HepG2 (cell line): ENCODE results near the gene INO80. TPM values are rescaled to one million over a fixed set of nuclear protein-coding genes. Genes with fewer than 3 reads are reported as not detected.

Experiments
- ADNP ChIP-seq: sonication (generic); formaldehyde crosslinking; IDR thresholded peaks from 2 replicates; pipeline ENCODE4 v1.4.0; 2020; ENCODE audit warnings: missing genetic modification reagents
- BCL6 ChIP-seq: IDR thresholded peaks from 2 replicates; pipeline ENCODE4 v1.6.1; 2016; ENCODE audit warnings: missing genetic modification reagents, missing compliant biosample characterization
- MTF2 ChIP-seq: sonication (generic); formaldehyde crosslinking; IDR thresholded peaks from 2 replicates; pipeline ENCODE4 v1.5.0; 2020; ENCODE audit warnings: missing genetic modification reagents, borderline replicate concordance
- MYC ChIP-seq: sonication (generic); formaldehyde crosslinking; IDR thresholded peaks from 2 replicates; pipeline ENCODE4 v1.9.0; 2021; ENCODE audit warnings: missing genetic modification reagents, borderline replicate concordance
- RFXAP ChIP-seq: sonication (generic); formaldehyde crosslinking; IDR thresholded peaks from 2 replicates; pipeline ENCODE4 v1.4.0; 2020; ENCODE audit warnings: missing genetic modification reagents, borderline replicate concordance
- SALL1 ChIP-seq: sonication (generic); formaldehyde crosslinking; IDR thresholded peaks from 2 replicates; pipeline ENCODE4 v1.8.0; 2022; ENCODE audit warnings: mild to moderate bottlenecking, missing genetic modification reagents
- TCF12 ChIP-seq, 2 experiments: fragments of 450-650 bp in 1 of 2; sonication (generic) in 1 of 2; formaldehyde crosslinking in 1 of 2; IDR thresholded peaks; 2 replicates each; pipeline versions ENCODE4 v1.6.1 to v1.8.0; 2017 to 2022; ENCODE audit warnings: antibody characterized with exemption in 1 of 2, mild to moderate bottlenecking in 1 of 2, missing genetic modification reagents in 1 of 2, moderate library complexity in 1 of 2
- ZMYM3 ChIP-seq: sonication (generic); formaldehyde crosslinking; IDR thresholded peaks from 2 replicates; pipeline ENCODE4 v1.5.1; 2020; ENCODE audit warnings: mild to moderate bottlenecking, missing genetic modification reagents
- ZMYM4 ChIP-seq: sonication (generic); formaldehyde crosslinking; IDR thresholded peaks from 2 replicates; pipeline ENCODE4 v1.8.1; 2023; ENCODE audit warnings: mild to moderate bottlenecking, missing genetic modification reagents
- ZNF816 ChIP-seq: sonication (generic); formaldehyde crosslinking; IDR thresholded peaks from 2 replicates; pipeline ENCODE4 v1.8.0; 2022; ENCODE audit warnings: missing genetic modification reagents, mild to moderate bottlenecking, borderline replicate concordance
- ZNF850 ChIP-seq: sonication (generic); formaldehyde crosslinking; conservative IDR thresholded peaks from 2 replicates; pipeline ENCODE4 v1.9.0; 2021; ENCODE audit warnings: mild to moderate bottlenecking, missing genetic modification reagents
- ZSCAN30 ChIP-seq: sonication (generic); formaldehyde crosslinking; IDR thresholded peaks from 2 replicates; pipeline ENCODE4 v1.5.0; 2020; ENCODE audit warnings: mild to moderate bottlenecking, missing genetic modification reagents
- polyA plus RNA-seq, 8 experiments: library from polyadenylated mRNA; depleted of rRNA in 3 of 8; stranded (reverse) in 7 of 8; unstranded in 1 of 8; fragments of >200 nt; fragmentation: Illumina TruSeq in 4 of 8; extraction: Trizol in 4 of 8; gene quantifications; 2 replicates each; pipeline versions ENCODE4 v1.2.1 to v1.2.3, GENCODE V29; 2011 to 2016; ENCODE audit warnings: low read depth in 4 of 8, missing spikeins in 1 of 8, mixed read lengths in 1 of 8; ENCODE audit not compliant: insufficient read depth in 1 of 8
- total RNA-seq, 5 experiments: library from RNA; depleted of rRNA; stranded (reverse); fragments of >200 nt; fragmentation: Illumina TruSeq; extraction: Trizol; gene quantifications; 2 replicates each; pipeline ENCODE4 v1.2.3, GENCODE V29; 2016; ENCODE audit warnings: low read depth in 1 of 5
- TF ChIP-seq, protein P1 (sequence below): sonication (generic); formaldehyde crosslinking; IDR thresholded peaks from 2 replicates; pipeline ENCODE4 v1.4.0; 2020; ENCODE audit warnings: mild to moderate bottlenecking, missing genetic modification reagents
- TF ChIP-seq, protein P2 (sequence below): IDR thresholded peaks from 2 replicates; pipeline ENCODE4 v1.6.1; 2016; ENCODE audit warnings: low read depth, control low read depth
- TF ChIP-seq, protein P3 (sequence below): sonication (generic); formaldehyde crosslinking; IDR thresholded peaks from 2 replicates; pipeline ENCODE4 v1.4.0; 2020; ENCODE audit warnings: missing genetic modification reagents
- TF ChIP-seq, protein P4 (sequence below): sonication (generic); formaldehyde crosslinking; IDR thresholded peaks from 2 replicates; pipeline ENCODE4 v1.4.0; 2020; ENCODE audit warnings: missing genetic modification reagents
- TF ChIP-seq, protein P5 (sequence below): sonication (generic); formaldehyde crosslinking; IDR thresholded peaks from 2 replicates; pipeline ENCODE4 v1.4.0; 2020; ENCODE audit warnings: mild to moderate bottlenecking, low read depth, missing genetic modification reagents

The INO80 gene
- total and polyA plus RNA-seq, 2 of the 13 experiments (the other 11 are each of a cell fraction or from before 2014, with no cell fraction given) = 3.6 to 14.8 TPM

DNA sequence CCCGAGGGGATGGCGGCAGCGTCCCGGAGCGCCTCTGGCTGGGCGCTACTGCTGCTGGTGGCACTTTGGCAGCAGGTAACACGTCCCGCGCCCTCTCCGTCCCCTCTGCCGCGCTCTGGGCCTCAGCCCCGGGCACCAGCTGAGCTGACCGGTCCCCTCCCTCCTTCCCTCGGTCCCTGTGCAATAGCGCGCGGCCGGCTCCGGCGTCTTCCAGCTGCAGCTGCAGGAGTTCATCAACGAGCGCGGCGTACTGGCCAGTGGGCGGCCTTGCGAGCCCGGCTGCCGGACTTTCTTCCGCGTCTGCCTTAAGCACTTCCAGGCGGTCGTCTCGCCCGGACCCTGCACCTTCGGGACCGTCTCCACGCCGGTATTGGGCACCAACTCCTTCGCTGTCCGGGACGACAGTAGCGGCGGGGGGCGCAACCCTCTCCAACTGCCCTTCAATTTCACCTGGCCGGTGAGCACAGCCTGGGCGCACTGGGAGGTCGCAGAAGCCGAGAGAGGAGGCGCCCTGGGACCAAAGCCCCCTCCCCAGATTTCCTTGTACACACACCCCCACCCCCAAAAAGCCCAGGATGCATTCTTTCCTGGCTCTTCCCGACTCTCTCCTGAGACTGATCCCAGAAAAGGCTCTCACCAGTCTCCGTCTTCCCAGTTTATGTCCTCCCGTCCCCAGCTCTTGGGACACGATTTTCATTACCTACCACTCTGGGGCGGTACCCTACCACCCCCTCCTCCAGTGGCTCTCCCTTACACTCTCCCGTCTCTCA lies 186.2 kb downstream of the INO80 start (continued):
- TF ChIP-seq, protein P1, sequence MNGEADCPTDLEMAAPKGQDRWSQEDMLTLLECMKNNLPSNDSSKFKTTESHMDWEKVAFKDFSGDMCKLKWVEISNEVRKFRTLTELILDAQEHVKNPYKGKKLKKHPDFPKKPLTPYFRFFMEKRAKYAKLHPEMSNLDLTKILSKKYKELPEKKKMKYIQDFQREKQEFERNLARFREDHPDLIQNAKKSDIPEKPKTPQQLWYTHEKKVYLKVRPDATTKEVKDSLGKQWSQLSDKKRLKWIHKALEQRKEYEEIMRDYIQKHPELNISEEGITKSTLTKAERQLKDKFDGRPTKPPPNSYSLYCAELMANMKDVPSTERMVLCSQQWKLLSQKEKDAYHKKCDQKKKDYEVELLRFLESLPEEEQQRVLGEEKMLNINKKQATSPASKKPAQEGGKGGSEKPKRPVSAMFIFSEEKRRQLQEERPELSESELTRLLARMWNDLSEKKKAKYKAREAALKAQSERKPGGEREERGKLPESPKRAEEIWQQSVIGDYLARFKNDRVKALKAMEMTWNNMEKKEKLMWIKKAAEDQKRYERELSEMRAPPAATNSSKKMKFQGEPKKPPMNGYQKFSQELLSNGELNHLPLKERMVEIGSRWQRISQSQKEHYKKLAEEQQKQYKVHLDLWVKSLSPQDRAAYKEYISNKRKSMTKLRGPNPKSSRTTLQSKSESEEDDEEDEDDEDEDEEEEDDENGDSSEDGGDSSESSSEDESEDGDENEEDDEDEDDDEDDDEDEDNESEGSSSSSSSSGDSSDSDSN = peak; percentile 90
- TF ChIP-seq MYC (CRISPR knock-in tag) = no peak
- TF ChIP-seq MTF2 (CRISPR knock-in tag) = peak; percentile 91; the same call in 1 of the 2 replicates
- TF ChIP-seq, protein P2, sequence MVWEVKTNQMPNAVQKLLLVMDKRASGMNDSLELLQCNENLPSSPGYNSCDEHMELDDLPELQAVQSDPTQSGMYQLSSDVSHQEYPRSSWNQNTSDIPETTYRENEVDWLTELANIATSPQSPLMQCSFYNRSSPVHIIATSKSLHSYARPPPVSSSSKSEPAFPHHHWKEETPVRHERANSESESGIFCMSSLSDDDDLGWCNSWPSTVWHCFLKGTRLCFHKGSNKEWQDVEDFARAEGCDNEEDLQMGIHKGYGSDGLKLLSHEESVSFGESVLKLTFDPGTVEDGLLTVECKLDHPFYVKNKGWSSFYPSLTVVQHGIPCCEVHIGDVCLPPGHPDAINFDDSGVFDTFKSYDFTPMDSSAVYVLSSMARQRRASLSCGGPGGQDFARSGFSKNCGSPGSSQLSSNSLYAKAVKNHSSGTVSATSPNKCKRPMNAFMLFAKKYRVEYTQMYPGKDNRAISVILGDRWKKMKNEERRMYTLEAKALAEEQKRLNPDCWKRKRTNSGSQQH (CRISPR knock-in tag) = no peak
- TF ChIP-seq, protein P3, sequence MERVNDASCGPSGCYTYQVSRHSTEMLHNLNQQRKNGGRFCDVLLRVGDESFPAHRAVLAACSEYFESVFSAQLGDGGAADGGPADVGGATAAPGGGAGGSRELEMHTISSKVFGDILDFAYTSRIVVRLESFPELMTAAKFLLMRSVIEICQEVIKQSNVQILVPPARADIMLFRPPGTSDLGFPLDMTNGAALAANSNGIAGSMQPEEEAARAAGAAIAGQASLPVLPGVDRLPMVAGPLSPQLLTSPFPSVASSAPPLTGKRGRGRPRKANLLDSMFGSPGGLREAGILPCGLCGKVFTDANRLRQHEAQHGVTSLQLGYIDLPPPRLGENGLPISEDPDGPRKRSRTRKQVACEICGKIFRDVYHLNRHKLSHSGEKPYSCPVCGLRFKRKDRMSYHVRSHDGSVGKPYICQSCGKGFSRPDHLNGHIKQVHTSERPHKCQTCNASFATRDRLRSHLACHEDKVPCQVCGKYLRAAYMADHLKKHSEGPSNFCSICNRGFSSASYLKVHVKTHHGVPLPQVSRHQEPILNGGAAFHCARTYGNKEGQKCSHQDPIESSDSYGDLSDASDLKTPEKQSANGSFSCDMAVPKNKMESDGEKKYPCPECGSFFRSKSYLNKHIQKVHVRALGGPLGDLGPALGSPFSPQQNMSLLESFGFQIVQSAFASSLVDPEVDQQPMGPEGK (CRISPR knock-in tag) = no peak
- TF ChIP-seq ZMYM3 (CRISPR knock-in tag) = no peak
- 0 out of 2 replicates have a peak, but pooled peaks have one; percentile 24 for TF ChIP-seq RFXAP
- no peak for TF ChIP-seq ADNP (CRISPR knock-in tag)
- TF ChIP-seq, protein P4, sequence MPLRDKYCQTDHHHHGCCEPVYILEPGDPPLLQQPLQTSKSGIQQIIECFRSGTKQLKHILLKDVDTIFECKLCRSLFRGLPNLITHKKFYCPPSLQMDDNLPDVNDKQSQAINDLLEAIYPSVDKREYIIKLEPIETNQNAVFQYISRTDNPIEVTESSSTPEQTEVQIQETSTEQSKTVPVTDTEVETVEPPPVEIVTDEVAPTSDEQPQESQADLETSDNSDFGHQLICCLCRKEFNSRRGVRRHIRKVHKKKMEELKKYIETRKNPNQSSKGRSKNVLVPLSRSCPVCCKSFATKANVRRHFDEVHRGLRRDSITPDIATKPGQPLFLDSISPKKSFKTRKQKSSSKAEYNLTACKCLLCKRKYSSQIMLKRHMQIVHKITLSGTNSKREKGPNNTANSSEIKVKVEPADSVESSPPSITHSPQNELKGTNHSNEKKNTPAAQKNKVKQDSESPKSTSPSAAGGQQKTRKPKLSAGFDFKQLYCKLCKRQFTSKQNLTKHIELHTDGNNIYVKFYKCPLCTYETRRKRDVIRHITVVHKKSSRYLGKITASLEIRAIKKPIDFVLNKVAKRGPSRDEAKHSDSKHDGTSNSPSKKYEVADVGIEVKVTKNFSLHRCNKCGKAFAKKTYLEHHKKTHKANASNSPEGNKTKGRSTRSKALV (CRISPR knock-in tag) = peak; percentile 99
- peak; percentile 63; the same call in 1 of the 2 replicates for TF ChIP-seq BCL6 (CRISPR knock-in tag)
- no peak for TF ChIP-seq ZMYM4 (CRISPR knock-in tag)
- 0 out of 2 replicates have a peak, but pooled peaks have one; percentile 35 for TF ChIP-seq ZNF816 (CRISPR knock-in tag)
- TF ChIP-seq, protein P5, sequence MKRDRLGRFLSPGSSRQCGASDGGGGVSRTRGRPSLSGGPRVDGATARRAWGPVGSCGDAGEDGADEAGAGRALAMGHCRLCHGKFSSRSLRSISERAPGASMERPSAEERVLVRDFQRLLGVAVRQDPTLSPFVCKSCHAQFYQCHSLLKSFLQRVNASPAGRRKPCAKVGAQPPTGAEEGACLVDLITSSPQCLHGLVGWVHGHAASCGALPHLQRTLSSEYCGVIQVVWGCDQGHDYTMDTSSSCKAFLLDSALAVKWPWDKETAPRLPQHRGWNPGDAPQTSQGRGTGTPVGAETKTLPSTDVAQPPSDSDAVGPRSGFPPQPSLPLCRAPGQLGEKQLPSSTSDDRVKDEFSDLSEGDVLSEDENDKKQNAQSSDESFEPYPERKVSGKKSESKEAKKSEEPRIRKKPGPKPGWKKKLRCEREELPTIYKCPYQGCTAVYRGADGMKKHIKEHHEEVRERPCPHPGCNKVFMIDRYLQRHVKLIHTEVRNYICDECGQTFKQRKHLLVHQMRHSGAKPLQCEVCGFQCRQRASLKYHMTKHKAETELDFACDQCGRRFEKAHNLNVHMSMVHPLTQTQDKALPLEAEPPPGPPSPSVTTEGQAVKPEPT (CRISPR knock-in tag) = no peak
- TF ChIP-seq SALL1 (CRISPR knock-in tag) = 0 out of 2 replicates have a peak, but pooled peaks have one; percentile 7
- TF ChIP-seq TCF12 (IDR thresholded peaks at IDR 0.05) = no peak
- 0 out of 2 replicates have a peak, but pooled peaks have one; percentile 32 for TF ChIP-seq TCF12 (CRISPR knock-in tag; IDR thresholded peaks at IDR 0.05)
- TF ChIP-seq ZSCAN30 (CRISPR knock-in tag) = no peak
- no peak for TF ChIP-seq ZNF850 (CRISPR knock-in tag)
